Liver (tissue), 9 donors: ENCODE measurements around the gene COL8A1. TPM values are rescaled to one million over a fixed set of nuclear protein-coding genes. Genes with fewer than 3 reads are reported as not detected.

Source experiments
- DNase-seq: peaks from one replicate; pipeline ENCODE4 v3.0.0-alpha.2; 2017; ENCODE audit warnings: low spot score
- H3K27ac ChIP-seq, 2 donors: one replicate each; pipeline ENCODE4 v1.7.0; 2013; ENCODE audit warnings: inconsistent platforms in 2 of 2, low read length in 2 of 2, control low read depth in 1 of 2, low read depth in 1 of 2, mild to moderate bottlenecking in 1 of 2
- H3K27me3 ChIP-seq, 4 donors: one replicate each; pipeline versions ENCODE4 v1.6.1 to v1.7.0; 2013; ENCODE audit warnings: low read length in 3 of 4, inconsistent platforms in 1 of 4, mild to moderate bottlenecking in 1 of 4, moderate library complexity in 1 of 4; ENCODE audit not compliant: control insufficient read depth in 4 of 4, insufficient read depth in 4 of 4
- H3K36me3 ChIP-seq, 4 donors: one replicate each; pipeline versions ENCODE4 v1.6.1 to v1.7.0; 2013; ENCODE audit warnings: low read length in 3 of 4, mild to moderate bottlenecking in 3 of 4, low read depth in 1 of 4, moderate library complexity in 1 of 4; ENCODE audit not compliant: control insufficient read depth in 4 of 4, insufficient read depth in 3 of 4
- H3K4me1 ChIP-seq, 4 donors: one replicate each; pipeline versions ENCODE4 v1.6.1 to v1.7.0; 2013; ENCODE audit warnings: low read length in 3 of 4, mild to moderate bottlenecking in 3 of 4, moderate library complexity in 1 of 4; ENCODE audit not compliant: control insufficient read depth in 4 of 4, insufficient read depth in 4 of 4
- H3K4me3 ChIP-seq, 3 donors: one replicate each; pipeline versions ENCODE4 v1.6.1 to v1.7.0; 2013; ENCODE audit warnings: low read length in 3 of 3, control low read depth in 1 of 3, low read depth in 1 of 3, mild to moderate bottlenecking in 1 of 3
- H3K9ac ChIP-seq, 2 donors: one replicate each; pipeline ENCODE4 v1.7.0; 2013; ENCODE audit warnings: low read length in 2 of 2, mild to moderate bottlenecking in 2 of 2, moderate library complexity in 2 of 2, control low read depth in 1 of 2, low read depth in 1 of 2
- H3K9me3 ChIP-seq, 4 donors: one replicate each; pipeline versions ENCODE4 v1.6.1 to v1.7.0; 2013; ENCODE audit warnings: low read length in 3 of 4; ENCODE audit not compliant: control insufficient read depth in 4 of 4
- CTCF ChIP-seq: fragments of 150-350 bp; IDR thresholded peaks from 2 replicates; pipeline ENCODE4 v1.5.1; 2017; ENCODE audit warnings: improper control_type of control experiment, low read depth, low read length; ENCODE audit not compliant: missing input control
- EGR1 ChIP-seq, 2 donors: IDR thresholded peaks; 2 replicates each; pipeline ENCODE4 v1.6.1; 2016 to 2018; ENCODE audit warnings: antibody characterized with exemption in 2 of 2, low read depth in 2 of 2
- FOXA1 ChIP-seq: IDR thresholded peaks from 2 replicates; pipeline ENCODE4 v1.6.1; 2016; ENCODE audit warnings: antibody characterized with exemption
- GABPA ChIP-seq, 2 donors: IDR thresholded peaks in 1 of 2; conservative IDR thresholded peaks in 1 of 2; 2 replicates each; pipeline ENCODE4 v1.6.1; 2016; ENCODE audit warnings: antibody characterized with exemption in 2 of 2, mild to moderate bottlenecking in 1 of 2, moderate library complexity in 1 of 2
- HNF4A ChIP-seq, 2 donors: conservative IDR thresholded peaks; 2 replicates each; pipeline ENCODE4 v1.6.1; 2016; ENCODE audit warnings: antibody characterized with exemption in 2 of 2, mild to moderate bottlenecking in 2 of 2
- JUND ChIP-seq, 2 donors: IDR thresholded peaks; 2 replicates each; pipeline ENCODE4 v1.6.1; 2016; ENCODE audit warnings: antibody characterized with exemption in 2 of 2
- MAX ChIP-seq: IDR thresholded peaks from 2 replicates; pipeline ENCODE4 v1.6.1; 2016; ENCODE audit warnings: antibody characterized with exemption
- NR2F2 ChIP-seq: IDR thresholded peaks from 2 replicates; pipeline ENCODE4 v1.6.1; 2016; ENCODE audit warnings: antibody characterized with exemption
- RAD21 ChIP-seq, 2 donors: IDR thresholded peaks; 2 replicates each; pipeline ENCODE4 v1.6.1; 2016; ENCODE audit warnings: antibody characterized with exemption in 2 of 2, mild to moderate bottlenecking in 2 of 2
- REST ChIP-seq: IDR thresholded peaks from 2 replicates; pipeline ENCODE4 v1.6.1; 2016; ENCODE audit warnings: antibody characterized with exemption, mild to moderate bottlenecking
- RXRA ChIP-seq, 2 donors: IDR thresholded peaks; 2 replicates each; pipeline ENCODE4 v1.6.1; 2017 to 2018; ENCODE audit warnings: antibody characterized with exemption in 2 of 2, mild to moderate bottlenecking in 1 of 2
- SP1 ChIP-seq: IDR thresholded peaks from 2 replicates; pipeline ENCODE4 v1.6.1; 2018; ENCODE audit warnings: antibody characterized with exemption, mild to moderate bottlenecking
- TAF1 ChIP-seq: conservative IDR thresholded peaks from 2 replicates; pipeline ENCODE4 v1.6.1; 2016; ENCODE audit warnings: antibody characterized with exemption, mild to moderate bottlenecking
- YY1 ChIP-seq: IDR thresholded peaks from 2 replicates; pipeline ENCODE4 v1.6.1; 2016; ENCODE audit warnings: antibody characterized with exemption, mild to moderate bottlenecking
- ZBTB33 ChIP-seq: IDR thresholded peaks from 2 replicates; pipeline ENCODE4 v1.6.1; 2016; ENCODE audit warnings: antibody characterized with exemption
- WGBS: extraction: QIAGEN DNeasy Blood & Tissue Kit; methylation state at CpG from one replicate; pipeline ENCODE4 v1.1.7; 2013; 5-methylcytosine and 5-hydroxymethylcytosine counted together
- polyA plus RNA-seq, 2 donors: library from polyadenylated mRNA; stranded (reverse) in 1 of 2; unstranded in 1 of 2; fragments of 200-250 nt in 1 of 2; fragments of >200 nt in 1 of 2; fragmentation: Nextera tagmentation in 1 of 2; extraction: Ambion mirVana in 1 of 2; gene quantifications; one replicate each; pipeline versions ENCODE4 v1.2.1 to v1.2.3, GENCODE V29; 2013 to 2015
- total RNA-seq, 2 donors: library from RNA; depleted of rRNA; stranded (reverse); fragments of >200 nt; gene quantifications; one replicate each; pipeline ENCODE4 v1.2.3, GENCODE V29; 2014
- TF ChIP-seq, protein P1 (sequence below): IDR thresholded peaks from 2 replicates; pipeline ENCODE4 v1.6.1; 2016; ENCODE audit warnings: antibody characterized with exemption
- donor health status: healthy.
- donor health status: healthy.
- donor health status: healthy.
- donor health status: healthy.
- donor health status: healthy.

COL8A1 gene
- total and polyA plus RNA-seq, 4 donors = 0.14 to 2.2 (median 1.0) TPM

DNA sequence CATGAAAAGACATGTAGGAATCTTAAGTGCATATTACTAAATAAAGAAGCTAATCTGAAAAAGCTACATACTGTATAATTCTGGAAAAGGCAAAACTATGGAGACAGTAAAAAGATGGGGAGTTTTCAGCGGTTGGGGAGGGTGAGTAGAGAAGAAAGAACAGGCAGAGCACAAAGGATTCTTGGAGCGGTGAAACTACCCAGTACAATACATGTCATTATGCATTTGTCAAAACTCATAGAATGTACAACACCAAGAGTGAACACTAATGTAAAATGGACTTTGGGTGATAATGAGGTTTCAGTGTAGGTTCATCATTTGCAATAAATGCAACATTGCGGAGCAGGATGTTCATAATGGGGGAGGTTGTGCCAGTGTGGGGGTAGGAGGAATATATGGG lies 133.8 kb downstream of the COL8A1 start:
- WGBS = 91% methylated on average over 3 of the region's 3 CpGs
- TF ChIP-seq ZBTB33 (no peak), EGR1 (IDR thresholded peaks at IDR 0.05; ENCODE audit: low read depth in 2 of 2) (no peak), RXRA (IDR thresholded peaks at IDR 0.05) (no peak), TAF1 (no peak), YY1 (no peak), MAX (no peak), REST (no peak), HNF4A (conservative IDR thresholded peaks at IDR 0.05) (no peak), SP1 (no peak), CTCF (no peak), RAD21 (IDR thresholded peaks at IDR 0.05) (no peak)
- TF ChIP-seq, protein P1, sequence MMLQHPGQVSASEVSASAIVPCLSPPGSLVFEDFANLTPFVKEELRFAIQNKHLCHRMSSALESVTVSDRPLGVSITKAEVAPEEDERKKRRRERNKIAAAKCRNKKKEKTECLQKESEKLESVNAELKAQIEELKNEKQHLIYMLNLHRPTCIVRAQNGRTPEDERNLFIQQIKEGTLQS = no peak
- DNase-seq = no peak

DNA sequence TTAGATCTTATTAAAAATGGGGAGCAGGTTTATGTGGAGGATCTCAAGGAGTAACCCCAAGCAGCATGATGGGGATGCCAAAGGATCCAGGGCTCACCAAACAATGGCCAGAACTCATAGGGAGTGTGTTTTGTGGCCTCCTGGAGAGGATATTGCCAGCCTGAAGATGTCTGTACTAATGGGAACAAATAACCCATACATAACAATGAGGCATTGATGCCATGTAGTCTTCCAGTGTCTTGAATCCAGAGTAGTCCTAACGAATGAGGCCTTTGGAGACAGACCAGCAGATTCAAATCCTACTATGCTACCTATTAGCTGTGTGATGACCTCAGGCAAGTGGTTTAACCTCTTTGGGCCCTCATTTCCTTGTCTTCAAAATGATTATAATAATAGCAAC lies 134.3 kb downstream of the COL8A1 start:
- Histone ChIP-seq H3K36me3 (no peaks in the 10 kb centered on the region), H3K27ac (no peak overlapping the region), H3K4me1 (no peaks in the 10 kb centered on the region), H3K27me3 (no peaks in the 10 kb centered on the region), H3K4me3 (no peak overlapping the region), H3K9me3 (no peaks in the 10 kb centered on the region), H3K9ac (no peak overlapping the region)
- no peak for DNase-seq
- no peak for TF ChIP-seq CTCF
- TF ChIP-seq HNF4A (conservative IDR thresholded peaks at IDR 0.05) = no peak
- no peak for TF ChIP-seq NR2F2
- TF ChIP-seq TAF1 = no peak
- TF ChIP-seq FOXA1 = no peak
- TF ChIP-seq GABPA (IDR thresholded peaks at IDR 0.05 in 1 of 2, conservative IDR thresholded peaks at IDR 0.05 in 1 of 2) = no peak
- TF ChIP-seq JUND (IDR thresholded peaks at IDR 0.05) = no peak
- TF ChIP-seq, protein P1 = no peak
- TF ChIP-seq ZBTB33 = no peak
- TF ChIP-seq SP1 = no peak
- WGBS = 82% methylated on average over 1 of the region's 1 CpG

More for the DNA sequence above, 133.8 kb downstream of the COL8A1 start:
- no peak overlapping the region for H3K4me3 ChIP-seq
- H3K9ac ChIP-seq = no peak overlapping the region
- H3K9me3 ChIP-seq = no peaks in the 10 kb centered on the region
- no peak overlapping the region for H3K27ac ChIP-seq
- H3K36me3 ChIP-seq = no peaks in the 10 kb centered on the region
- no peaks in the 10 kb centered on the region for H3K27me3 ChIP-seq
- H3K4me1 ChIP-seq = no peaks in the 10 kb centered on the region
